Thyroid gland (tissue), 4 donors: ENCODE results near the gene CD93. TPM values are rescaled to one million over a fixed set of nuclear protein-coding genes. Genes with fewer than 3 reads are reported as not detected.
A peak's percentile ranks its signal among the peaks of the same experiment; 100 is the strongest.

Experiments
- DNase-seq, 2 donors: peaks; one replicate each; pipeline ENCODE4 v3.0.0-alpha.2; 2019
- H3K27ac ChIP-seq, 3 donors: fragments of 200-600 bp; sonication (generic); 1 replicate in 2 of 3; 2 replicates in 1 of 3; pipeline ENCODE4 v1.5.1; 2016 to 2019; ENCODE audit warnings: mild to moderate bottlenecking in 1 of 3, moderate library complexity in 1 of 3
- H3K27me3 ChIP-seq: fragments of 200-600 bp; sonication (generic); one replicate; pipeline ENCODE4 v1.5.1; 2019
- H3K36me3 ChIP-seq, 2 donors: fragments of 200-600 bp; sonication (generic); one replicate each; pipeline ENCODE4 v1.5.1; 2016 to 2019
- H3K4me1 ChIP-seq, 2 donors: fragments of 200-600 bp; sonication (generic); one replicate each; pipeline ENCODE4 v1.5.1; 2017 to 2019
- H3K4me3 ChIP-seq, 3 donors: fragments of 200-600 bp; sonication (generic); replicated peaks in 1 of 3; 1 replicate in 2 of 3; 2 replicates in 1 of 3; pipeline ENCODE4 v1.5.1; 2016; ENCODE audit warnings: mild to moderate bottlenecking in 1 of 3
- H3K9me3 ChIP-seq: fragments of 200-600 bp; sonication (generic); one replicate; pipeline ENCODE4 v1.5.1; 2017
- CTCF ChIP-seq, 6 experiments: fragments of 200-600 bp in 3 of 6; fragments of 450-650 bp in 3 of 6; sonication (generic) in 3 of 6; IDR thresholded peaks; one replicate each; pipeline ENCODE4 v1.5.1; 2016 to 2019; ENCODE audit warnings: antibody characterized with exemption in 6 of 6, mild to moderate bottlenecking in 2 of 6, inconsistent platforms in 1 of 6, moderate library complexity in 1 of 6
- POLR2A ChIP-seq, 2 donors: fragments of 450-650 bp; IDR thresholded peaks; one replicate each; pipeline ENCODE4 v1.6.1; 2017; ENCODE audit warnings: antibody characterized with exemption in 2 of 2, mild to moderate bottlenecking in 2 of 2, moderate library complexity in 1 of 2
- WGBS, 2 donors: methylation state at CpG; one replicate each; pipeline ENCODE4 v1.1.5; 2017; 5-methylcytosine and 5-hydroxymethylcytosine counted together
- intact Hi-C: fragments of 100-400 bp; cut with DNase I; formaldehyde crosslinking; loops from one replicate; pipeline ENCODE4 v1.15.1; 2023
- total RNA-seq, 4 donors: library from RNA; depleted of rRNA; stranded (reverse); fragments of >200 nt; gene quantifications; one replicate each; pipeline ENCODE4 v1.2.3, GENCODE V29; 2016

The CD93 gene
- total RNA-seq, 4 donors from 2014 or later: 13.6 to 53.8 (median 24.0) TPM

- TF ChIP-seq CTCF (IDR thresholded peaks at IDR 0.05): no peak
- no peak for TF ChIP-seq POLR2A (IDR thresholded peaks at IDR 0.05)
- no peaks in the 10 kb centered on the region for H3K27me3 ChIP-seq
- intact Hi-C loops: no loop called here
- WGBS, 2 donors: 77 to 84% methylated on average over 10 to 22 of the region's 23 CpGs
- H3K36me3 ChIP-seq: no peaks in the 10 kb centered on the region
- DNase-seq: no peak
- peaks cover 0 to 12% of the 10 kb centered on the region in 2 donors for H3K4me1 ChIP-seq
- H3K27ac ChIP-seq: peak overlapping the region; percentile 77 to 85 (median 81)
- H3K9me3 ChIP-seq: no peaks in the 10 kb centered on the region
- H3K4me3 ChIP-seq: peak overlapping the region in 1 of 3 donors; percentile 26
These were observed 578 bp downstream of the CD93 start for GRCh38 chr20:23085436-23086055.

- intact Hi-C loops: no loop called here
- H3K36me3 ChIP-seq: no peaks in the 10 kb centered on the region
- H3K27ac ChIP-seq: peak overlapping the region; percentile 77 to 85 (median 81)
- H3K27me3 ChIP-seq: no peaks in the 10 kb centered on the region
- 61 to 65% methylated on average over 11 to 15 of the region's 24 CpGs for WGBS, 2 donors
- peak overlapping the region in 1 of 3 donors; percentile 26 for H3K4me3 ChIP-seq
- no peak for DNase-seq
- no peak for TF ChIP-seq POLR2A (IDR thresholded peaks at IDR 0.05)
- TF ChIP-seq CTCF (IDR thresholded peaks at IDR 0.05): no peak
- peaks cover 0 to 12% of the 10 kb centered on the region in 2 donors for H3K4me1 ChIP-seq
- no peaks in the 10 kb centered on the region for H3K9me3 ChIP-seq
These were observed 1.2 kb downstream of the CD93 start for GRCh38 chr20:23084845-23085365.

- Histone ChIP-seq H3K36me3 (no peaks in the 10 kb centered on the region), H3K27ac (peak overlapping the region; percentile 77 to 85 (median 81)), H3K4me1 (peaks cover 0 to 12% of the 10 kb centered on the region in 2 donors), H3K9me3 (no peaks in the 10 kb centered on the region), H3K27me3 (no peaks in the 10 kb centered on the region), H3K4me3 (peak overlapping the region in 1 of 3 donors; percentile 26)
- TF ChIP-seq CTCF (IDR thresholded peaks at IDR 0.05) (no peak), POLR2A (IDR thresholded peaks at IDR 0.05) (no peak)
- intact Hi-C loops: no loop called here
- 85 to 88% methylated on average over 16 to 17 of the region's 17 CpGs for WGBS, 2 donors
- no peak for DNase-seq
These were observed 1.8 kb downstream of the CD93 start for GRCh38 chr20:23084282-23084844.

GRCh38 chr20:23083553-23084220 is 2.4 kb downstream of the CD93 start:
- Histone ChIP-seq H3K27ac (peak overlapping the region; percentile 77 to 85 (median 81)), H3K36me3 (no peaks in the 10 kb centered on the region), H3K9me3 (no peaks in the 10 kb centered on the region), H3K4me1 (peaks cover 0 to 12% of the 10 kb centered on the region in 2 donors), H3K27me3 (no peaks in the 10 kb centered on the region), H3K4me3 (peak overlapping the region in 1 of 3 donors; percentile 26)
- TF ChIP-seq POLR2A (IDR thresholded peaks at IDR 0.05) (no peak), CTCF (IDR thresholded peaks at IDR 0.05) (no peak)
- intact Hi-C loops: no loop called here
- 59 to 74% methylated on average over 10 to 15 of the region's 15 CpGs for WGBS, 2 donors
- no peak for DNase-seq
